GM19438 (cell line): ENCODE data around the gene GRIN1.
"Not testable (repeated sequence)": the region's sequence is repeated elsewhere in the genome, so short reads cannot be mapped to it uniquely, and the experiment has no call there.

Experiments
- ATAC-seq: cut with Tn5 transposase; IDR thresholded peaks from one replicate; pipeline ENCODE4 v1.9.1; 2021; ENCODE audit warnings: low read depth; ENCODE audit not compliant: unreplicated experiment

Gene GRIN1

GRCh38 chr9:137127301-137128157 is 11.4 kb upstream of the GRIN1 start:
- ATAC-seq = no peak

DNA sequence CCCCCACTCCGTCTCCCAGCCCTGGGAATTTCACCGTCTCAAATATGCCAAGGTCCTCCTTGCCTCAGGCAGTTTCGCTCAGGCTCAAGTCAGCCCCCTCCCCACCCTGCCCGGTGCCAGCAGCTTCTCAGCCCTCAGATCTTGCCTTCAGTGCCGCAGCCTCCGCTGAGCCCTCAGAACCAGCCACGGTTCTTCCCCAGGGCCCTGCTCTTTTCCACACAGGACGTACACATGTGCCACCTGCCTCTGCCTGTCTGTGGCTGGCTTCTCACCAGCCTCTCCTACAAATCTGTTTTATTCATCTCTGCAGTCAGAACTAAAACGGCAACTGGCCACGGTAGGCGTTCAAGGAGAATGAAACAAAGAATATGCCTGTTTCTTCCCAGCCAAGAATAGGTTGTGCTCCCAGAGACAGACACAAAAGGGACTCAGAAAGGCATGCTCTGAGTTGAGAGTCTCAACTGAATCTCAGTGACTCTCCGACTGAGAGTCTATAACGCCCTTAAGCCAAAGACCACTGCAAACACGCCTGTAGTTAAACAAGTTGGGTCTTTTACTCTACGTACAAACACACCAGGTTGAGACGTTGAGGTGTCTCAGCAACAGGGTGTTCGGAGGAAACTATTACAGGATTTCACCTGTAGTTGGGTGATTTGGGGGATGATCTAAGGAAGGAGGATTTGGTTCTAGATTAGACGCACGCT is 10.6 kb upstream of the GRIN1 start:
- no peak for ATAC-seq

DNA sequence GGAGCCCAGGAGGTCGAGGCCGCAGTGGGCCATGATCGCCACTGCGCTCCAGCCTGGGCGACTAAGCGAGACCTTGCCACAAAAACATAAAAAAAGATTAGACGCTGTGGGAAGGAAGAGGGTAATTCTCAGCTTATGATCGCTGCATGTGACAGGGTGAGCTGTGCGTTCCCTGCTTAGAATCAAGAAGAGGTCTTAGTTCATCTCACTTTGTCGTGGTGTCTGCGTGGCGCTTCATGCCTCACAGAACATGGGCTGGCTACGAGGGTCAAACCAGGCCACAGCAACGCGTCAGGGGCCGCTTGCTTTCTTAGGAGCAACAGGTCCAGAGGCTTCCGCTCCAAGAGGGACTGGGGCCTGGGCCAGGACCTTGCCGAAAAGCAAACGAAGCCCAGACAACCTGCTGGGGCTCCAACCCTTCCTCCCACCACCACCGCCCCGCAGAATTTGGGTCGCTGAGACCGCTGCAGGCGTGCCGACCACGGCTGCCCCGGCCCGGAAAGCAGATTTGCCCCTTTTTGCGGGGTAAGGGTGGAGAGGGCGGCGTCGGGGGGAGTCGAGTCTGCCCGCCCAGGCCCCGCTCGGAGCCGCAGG is 10.0 kb upstream of the GRIN1 start:
- ATAC-seq = no peak

DNA sequence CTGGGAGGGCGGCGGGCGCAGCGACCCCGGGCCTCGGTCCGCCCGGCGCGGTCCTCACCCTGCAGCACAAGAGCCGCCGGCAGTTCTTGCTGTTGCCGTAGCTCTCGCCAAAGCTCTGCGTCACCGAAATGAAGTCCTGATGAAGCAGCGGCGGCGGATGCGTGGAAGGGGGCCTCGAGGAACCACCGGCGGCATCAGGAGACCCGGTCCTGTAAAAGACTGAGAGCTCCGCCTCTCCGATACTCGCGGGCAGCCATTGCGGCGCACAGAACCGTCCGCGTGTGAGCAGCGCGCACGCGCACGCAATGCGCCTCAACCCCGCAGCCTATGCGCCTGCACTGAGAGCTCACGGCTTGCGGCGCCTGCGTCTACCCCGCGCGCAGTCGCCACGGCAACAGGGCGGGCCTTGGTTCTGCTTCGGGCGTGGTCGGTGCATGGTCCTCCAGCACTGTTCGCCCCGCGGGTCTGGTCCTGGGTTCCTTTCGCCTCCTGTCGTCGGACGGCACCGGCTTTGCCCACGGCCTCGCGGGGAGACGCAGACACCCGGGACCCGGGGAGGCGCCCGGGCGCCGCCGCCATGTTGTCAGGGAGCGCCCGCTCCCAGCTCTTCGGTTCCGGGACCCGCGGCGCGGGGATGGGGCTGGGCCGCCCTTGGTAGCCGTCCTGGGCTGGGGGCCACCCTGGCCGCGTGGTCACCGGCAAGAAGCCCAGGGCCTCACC is 9.3 kb upstream of the GRIN1 start:
- ATAC-seq = peak; percentile 72

DNA sequence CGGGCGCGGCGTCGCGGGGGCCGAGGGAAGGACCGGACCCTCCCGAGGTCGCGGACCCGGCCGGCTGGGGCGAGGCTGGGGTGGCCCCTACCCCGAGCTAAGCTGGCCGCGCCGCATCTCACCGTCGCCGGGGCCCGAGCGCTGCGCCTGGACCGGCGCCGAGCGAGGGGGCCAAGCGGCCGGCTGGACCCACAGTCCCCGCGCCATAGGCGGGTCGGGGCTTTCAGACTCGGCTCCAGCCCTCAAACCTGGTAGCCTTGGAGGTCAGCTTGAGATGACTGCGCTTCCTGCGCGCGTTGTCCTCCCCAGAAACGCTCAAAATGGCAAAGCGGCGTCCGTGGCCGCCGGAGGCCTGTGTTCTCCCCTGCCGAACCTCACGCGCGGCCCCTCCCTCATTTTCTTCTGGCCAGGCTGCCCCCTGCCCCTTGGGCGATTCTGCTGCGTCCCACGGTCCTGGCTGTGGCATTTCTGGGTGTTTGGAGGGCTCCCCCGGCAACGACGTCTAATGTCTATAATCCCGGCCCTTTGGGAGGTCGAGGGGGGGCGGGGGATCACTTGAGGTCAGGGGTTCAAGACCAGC is 8.7 kb upstream of the GRIN1 start:
- no peak for ATAC-seq

DNA sequence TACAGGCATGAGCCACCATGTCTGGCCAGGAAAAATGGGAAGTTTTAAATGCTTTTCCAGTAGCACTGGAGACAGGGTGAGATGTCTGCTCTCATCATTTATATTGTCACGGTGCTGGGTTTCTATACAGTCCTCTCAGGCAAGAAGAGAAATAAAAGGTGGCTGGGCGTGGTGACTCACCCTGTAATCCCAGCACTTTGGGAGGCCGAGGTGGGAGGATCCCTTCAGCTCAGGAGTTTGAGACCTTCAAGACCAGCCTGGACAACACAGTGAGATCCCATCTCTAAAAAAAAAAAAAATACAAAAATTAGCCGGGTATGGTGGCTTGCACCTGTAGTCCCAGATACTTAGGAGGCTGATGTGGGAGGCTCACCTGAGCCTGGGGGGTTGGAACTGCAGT is 4.8 kb upstream of the GRIN1 start:
- no peak for ATAC-seq

DNA sequence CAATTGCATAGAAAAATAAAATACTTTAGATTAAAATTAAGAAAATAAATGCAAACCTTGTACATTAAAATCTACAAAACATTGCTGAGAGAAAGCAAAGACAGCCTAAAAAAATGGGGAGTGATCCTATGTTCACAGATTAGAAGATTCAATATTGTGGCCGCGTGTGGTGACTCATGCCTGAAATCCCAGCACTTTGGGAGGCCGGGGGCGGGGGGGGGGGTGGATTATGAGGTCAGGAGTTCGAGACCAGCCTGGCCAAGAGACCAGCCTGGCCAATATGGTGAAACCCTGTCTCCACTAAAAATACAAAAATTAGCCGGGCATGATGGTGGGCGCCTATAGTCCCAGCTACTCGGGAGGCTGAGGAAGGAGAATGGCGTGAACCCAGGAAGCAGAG is 3.8 kb upstream of the GRIN1 start:
- not testable (repeated sequence) for ATAC-seq

- no peak for ATAC-seq
Measured at GRCh38 chr9:137136261-137136880, 2.6 kb upstream of the GRIN1 start.

DNA sequence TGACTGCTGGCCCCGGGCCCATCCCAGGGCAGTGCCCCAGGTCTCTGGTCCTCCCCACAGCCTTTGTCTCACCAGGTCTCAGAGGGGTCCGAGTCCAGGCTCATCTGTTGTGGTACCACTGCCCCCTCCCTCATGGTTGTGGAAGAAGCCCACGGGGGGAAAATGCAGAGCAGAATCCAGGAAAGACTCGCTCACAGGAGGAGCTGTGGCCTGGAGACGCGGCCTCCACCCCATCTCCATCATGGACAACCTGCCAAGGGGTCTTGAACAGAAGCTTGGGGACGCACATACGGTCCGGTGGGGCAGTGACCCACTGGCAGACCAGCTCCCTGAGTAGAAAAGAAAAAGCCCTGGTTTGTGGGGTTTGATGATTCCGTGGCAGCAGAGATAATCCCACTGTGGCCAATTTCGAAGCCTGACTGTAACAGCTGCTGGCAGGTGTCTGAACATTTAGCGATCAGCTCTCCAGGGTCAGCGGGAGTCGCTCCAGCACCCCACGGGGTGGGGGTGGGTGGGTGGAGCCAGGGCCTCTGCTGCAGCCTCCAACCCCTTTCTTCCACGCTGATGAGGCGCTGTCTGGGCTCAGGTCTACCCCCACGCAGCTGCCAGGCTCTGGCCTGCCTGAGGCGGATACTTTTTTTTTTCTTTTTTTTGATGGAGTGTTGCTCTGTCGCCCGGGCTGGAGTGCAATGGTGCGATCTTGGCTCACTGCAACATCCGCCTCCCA is 1.9 kb upstream of the GRIN1 start:
- ATAC-seq = no peak

DNA sequence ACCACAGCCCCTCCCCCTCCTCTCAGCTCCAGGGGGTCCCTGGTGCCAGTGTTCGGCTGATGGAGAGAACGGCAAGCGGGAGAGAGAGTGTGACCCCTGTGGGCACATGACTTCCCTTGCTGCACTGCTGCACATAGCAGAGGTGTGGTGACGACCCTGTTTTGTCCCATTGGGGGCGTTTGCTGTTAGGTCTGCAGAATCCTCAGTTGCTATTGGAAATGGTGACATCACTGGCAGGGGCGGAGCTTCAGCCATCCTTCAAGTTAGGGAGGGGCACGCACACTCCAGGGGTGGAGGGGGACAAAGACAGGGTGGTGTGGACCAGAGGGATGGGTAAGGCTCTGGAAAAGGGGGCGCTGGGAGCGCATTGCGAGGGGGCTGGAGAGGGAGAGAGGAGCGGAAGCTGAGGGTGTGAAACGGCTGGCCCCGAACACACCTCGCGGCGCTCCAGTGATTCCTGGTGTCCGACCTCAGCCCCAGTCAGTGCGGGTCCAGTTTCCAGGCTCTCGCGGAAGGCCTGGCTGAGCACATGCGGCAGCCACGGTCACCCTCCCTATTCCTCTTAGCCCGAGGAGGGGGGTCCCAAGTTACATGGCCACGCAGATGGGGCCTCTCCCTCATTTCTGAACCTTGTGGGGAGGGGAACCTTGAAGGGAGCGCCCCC is 764 bp upstream of the GRIN1 start:
- ATAC-seq = no peak

GRCh38 chr9:137139468-137140150 is 655 bp downstream of the GRIN1 start:
- no peak for ATAC-seq

GRCh38 chr9:137140151-137141012 is 1.4 kb downstream of the GRIN1 start:
- no peak for ATAC-seq

DNA sequence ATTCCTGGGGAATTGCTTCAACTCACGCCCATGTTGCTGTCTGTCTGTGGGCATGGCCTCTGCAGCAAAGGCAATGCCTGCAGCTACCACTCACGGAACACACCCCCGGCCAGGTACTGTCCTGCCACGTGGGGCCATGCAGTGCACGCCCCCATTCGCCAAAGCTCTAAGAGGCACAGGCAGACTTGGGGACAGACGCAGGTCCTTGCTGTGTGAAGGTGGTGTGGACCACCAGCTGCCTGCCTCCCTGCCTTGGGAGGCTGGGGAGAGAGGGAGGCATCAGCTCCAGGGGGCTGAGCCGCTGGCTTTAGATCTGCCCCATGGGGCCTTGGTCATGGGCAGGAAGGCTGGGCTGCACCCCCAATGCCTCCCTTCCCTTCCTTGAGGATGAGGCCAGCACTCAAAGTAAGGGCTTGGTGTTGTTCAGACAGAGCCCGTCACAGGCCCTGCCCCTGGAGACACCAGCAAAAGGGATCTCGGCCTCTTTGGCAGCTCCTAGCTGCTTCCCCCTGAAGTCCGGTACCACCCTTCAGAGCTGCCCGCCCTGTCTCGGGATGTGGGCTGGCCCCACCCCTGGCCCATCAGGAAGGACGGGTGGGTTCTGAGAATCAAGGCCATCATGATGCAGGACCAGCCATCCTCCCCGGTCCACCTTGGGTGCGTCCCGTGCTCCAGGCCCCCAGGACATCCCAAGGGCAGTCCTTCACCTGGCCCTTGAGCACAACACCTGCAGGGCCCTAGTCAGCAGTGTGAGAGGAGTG is 2.3 kb downstream of the GRIN1 start:
- ATAC-seq = no peak

DNA sequence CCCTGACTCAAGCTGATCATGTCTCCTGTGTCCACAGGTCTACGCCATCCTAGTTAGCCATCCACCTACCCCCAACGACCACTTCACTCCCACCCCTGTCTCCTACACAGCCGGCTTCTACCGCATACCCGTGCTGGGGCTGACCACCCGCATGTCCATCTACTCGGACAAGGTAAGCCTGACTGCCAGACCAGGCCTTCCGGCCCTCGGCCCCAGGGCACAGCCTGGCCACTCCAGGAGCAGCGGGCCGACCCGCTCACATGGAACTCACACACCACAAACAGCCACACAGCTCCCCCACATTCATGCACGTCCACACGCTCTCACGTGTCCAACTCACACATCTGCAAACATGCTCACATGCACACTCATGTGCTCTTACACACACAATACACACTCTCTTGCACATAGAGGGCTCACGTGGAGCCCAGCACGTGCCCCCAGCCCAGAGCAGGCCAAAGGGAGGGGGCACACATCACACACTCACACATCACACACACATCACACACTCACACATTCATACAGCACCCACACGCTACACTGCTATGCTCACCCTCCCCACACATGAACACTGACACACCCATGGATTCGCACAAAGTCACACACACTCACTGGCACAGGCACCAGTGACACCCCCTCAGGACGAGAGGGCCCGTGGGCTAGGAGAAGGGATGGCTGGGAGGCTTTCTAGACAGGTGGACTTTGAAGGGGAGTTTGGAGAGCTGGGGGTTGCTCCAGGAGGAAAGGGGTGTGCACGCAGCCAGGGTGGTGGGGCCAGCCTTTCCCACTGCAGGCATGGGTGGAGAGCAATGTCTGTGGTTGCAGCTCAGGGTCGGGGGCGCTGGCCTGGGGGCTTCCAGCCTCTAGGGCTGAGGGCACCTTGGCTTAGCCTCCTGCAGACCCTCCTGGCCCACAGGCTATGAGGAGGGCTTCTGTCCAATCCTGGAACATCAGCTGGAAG is 3.3 kb downstream of the GRIN1 start:
- no peak for ATAC-seq

- no peak for ATAC-seq
Measured at GRCh38 chr9:137143459-137143858, 4.5 kb downstream of the GRIN1 start.
